Measurements from ENCODE around the gene KNTC1.
"Not testable (repeated sequence)": the region's sequence is repeated elsewhere in the genome, so short reads cannot be mapped to it uniquely, and the experiment has no call there.

Gene KNTC1

GRCh38 chr12:122526683-122527477 lies at the start of gene KNTC1, which contains the start of gene RSRC2:
TSS of gene KNTC1 (plus strand) at chr12:122527249. CDS start at chr12:122530064, 2,815 bp downstream.
TSS of gene RSRC2 (minus strand) at chr12:122526936. CDS start at chr12:122526853, 83 bp downstream.
- DNase-seq, result peak; percentile 96
- ATAC-seq, result peak; percentile 95

GRCh38 chr12:122480753-122481152 lies 46.3 kb upstream of the KNTC1 start:
- ATAC-seq, result no peak
- no peak for DNase-seq

GRCh38 chr12:122481861-122482260 lies 45.2 kb upstream of the KNTC1 start:
- DNase-seq (no peak), ATAC-seq (no peak)

GRCh38 chr12:122483969-122484368 lies 43.1 kb upstream of the KNTC1 start:
- no peak for DNase-seq
- ATAC-seq, result no peak

GRCh38 chr12:122484385-122484784 lies 42.7 kb upstream of the KNTC1 start:
- DNase-seq, ATAC-seq: not testable (repeated sequence)

GRCh38 chr12:122486360-122486759 lies 40.7 kb upstream of the KNTC1 start:
- DNase-seq, ATAC-seq: not testable (repeated sequence)

- ATAC-seq (no peak), DNase-seq (no peak)
Measured at GRCh38 chr12:122486805-122487426, 40.1 kb upstream of the KNTC1 start.

GRCh38 chr12:122487807-122488206 lies 39.2 kb upstream of the KNTC1 start:
- ATAC-seq, DNase-seq: not testable (repeated sequence)

- DNase-seq (no peak), ATAC-seq (no peak)
Measured at GRCh38 chr12:122489038-122489437, 38.0 kb upstream of the KNTC1 start.

GRCh38 chr12:122491991-122492390 lies 35.1 kb upstream of the KNTC1 start:
- DNase-seq, result no peak
- ATAC-seq, result no peak

GRCh38 chr12:122493222-122493621 lies 33.8 kb upstream of the KNTC1 start:
- not testable (repeated sequence) for ATAC-seq, DNase-seq

GRCh38 chr12:122495258-122495657 lies 31.8 kb upstream of the KNTC1 start:
- DNase-seq (no peak), ATAC-seq (no peak)

GRCh38 chr12:122499991-122500684 lies 26.9 kb upstream of the KNTC1 start:
- DNase-seq (peak; percentile 47), ATAC-seq (peak; percentile 5)

- DNase-seq (peak; percentile 97), ATAC-seq (peak; percentile 99)
Measured at GRCh38 chr12:122500685-122501488, 26.2 kb upstream of the KNTC1 start, which contains the start of gene ZCCHC8. TSS of gene ZCCHC8 (minus strand) at chr12:122500932. CDS start at chr12:122500840, 92 bp downstream.

GRCh38 chr12:122501489-122501989 lies 25.5 kb upstream of the KNTC1 start:
- ATAC-seq (no peak), DNase-seq (no peak)

- no peak for ATAC-seq
- DNase-seq, result no peak
Measured at GRCh38 chr12:122503147-122503751, 23.8 kb upstream of the KNTC1 start.

- no peak for ATAC-seq
Measured at GRCh38 chr12:122503783-122504590, 23.1 kb upstream of the KNTC1 start.

GRCh38 chr12:122505419-122506051 lies 21.5 kb upstream of the KNTC1 start:
- no peak for DNase-seq
- ATAC-seq, result no peak

More at GRCh38 chr12:122503783-122504590, 23.1 kb upstream of the KNTC1 start:
- DNase-seq, result no peak

- no peak for DNase-seq
- ATAC-seq, result no peak
Measured at GRCh38 chr12:122506393-122506938, 20.6 kb upstream of the KNTC1 start.
